ENCODE results near the gene HBA1. TPM values are rescaled to one million over a fixed set of nuclear protein-coding genes. Genes with fewer than 3 reads are reported as not detected.

HBA1 gene
- total and polyA plus RNA-seq, 9 of the 15 experiments (the other 6 are each of a cell fraction or from before 2014, with no cell fraction given) = 128 to 2,388 (median 380) TPM

DNA sequence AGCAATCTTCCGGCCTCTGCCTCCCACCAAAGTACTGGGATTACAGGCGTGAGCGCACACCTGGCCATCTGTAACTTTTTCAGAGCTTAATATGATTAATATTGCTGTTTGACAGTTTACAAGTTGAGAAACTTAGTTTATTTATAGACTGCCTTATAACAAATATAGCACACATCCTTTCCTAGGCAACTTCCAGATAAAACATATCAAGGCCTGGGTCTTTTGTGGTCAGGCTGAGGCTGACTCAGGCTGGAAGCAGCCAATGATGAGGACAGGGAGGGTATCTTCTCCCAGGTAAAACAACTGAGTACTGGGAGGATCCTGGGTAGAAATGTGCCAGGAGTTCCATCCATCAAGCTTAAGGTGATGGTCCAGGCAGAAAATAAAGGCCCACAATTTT, 36.5 kb downstream of the HBA1 start:
- H3K27me3 ChIP-seq (ENCODE audit: control insufficient read depth in 2 of 2, insufficient read depth in 2 of 2, low read length in 2 of 2) = no peaks in the 10 kb centered on the region
- H3K36me3 ChIP-seq (ENCODE audit: control insufficient read depth, insufficient read depth, low read length) = peaks cover 90% of the 10 kb centered on the region
- FAIRE-seq (no peak), ATAC-seq (no peak), DNase-seq (ENCODE audit: extremely low read depth in 1 of 4, low spot score in 3 of 4) (no peak)
- no TSS peak for BruUV-seq (replicated peaks)
- ChIA-PET POLR2A (interaction anchor here (0.6 to 1.4 kb wide), 5 partner anchors 8 to 111 kb away, joined by 3 to 5 read pairs (median 4); no protein-coding TSS in a partner anchor), CTCF (ENCODE audit: low intra/inter-chr PET ratio) (no interaction called here)
- 98% methylated on average over 3 of the region's 3 CpGs for WGBS (ENCODE audit: insufficient coverage, low coverage, missing lambda C conversion rate)
- no peaks in the 10 kb centered on the region for H4K20me1 ChIP-seq (replicated peaks; ENCODE audit: control insufficient read depth, insufficient read depth, low read length)
- in situ Hi-C loops (cut with MboI) (no loop called here), intact Hi-C loops (cut with micrococcal nuclease) (no loop called here)
- no peak overlapping the region for H3K27ac ChIP-seq (ENCODE audit: extremely low read depth, low read depth, low read length)
- H3K4me2 ChIP-seq (ENCODE audit: insufficient read depth, low read length) = no peak overlapping the region
- TF ChIP-seq FOXA1 (IDR thresholded peaks at IDR 0.05; ENCODE audit: borderline replicate concordance) (no peak), CHD2 (IDR thresholded peaks at IDR 0.05; ENCODE audit: low read depth, low read length) (no peak), CEBPB (tag; IDR thresholded peaks at IDR 0.05) (no peak), ZC3H11A (IDR thresholded peaks at IDR 0.05; ENCODE audit: low read depth, low read length) (no peak), SMAD2 (IDR thresholded peaks at IDR 0.05; ENCODE audit: low read depth, low read length) (no peak), TEAD2 (tag; IDR thresholded peaks at IDR 0.05) (no peak), U2AF2 (optimal IDR thresholded peaks at IDR 0.05; ENCODE audit: low read depth, low read length) (no peak), CTBP1 (IDR thresholded peaks at IDR 0.05; ENCODE audit: borderline replicate concordance) (no peak), ZNF830 (CRISPR knock-in tag; IDR thresholded peaks at IDR 0.05) (no peak), XRCC4 (IDR thresholded peaks at IDR 0.05; ENCODE audit: extremely low read depth, insufficient read depth, insufficient read length) (no peak), ZNF175 (CRISPR knock-in tag; IDR thresholded peaks at IDR 0.05; ENCODE audit: low read depth) (no peak), EGR1 (conservative IDR thresholded peaks at IDR 0.05) (no peak), PCBP1 (IDR thresholded peaks at IDR 0.05; ENCODE audit: low read depth, low read length, poor library complexity, severe bottlenecking) (no peak), SUPT5H (IDR thresholded peaks at IDR 0.05) (no peak)
- TF ChIP-seq, protein P1, sequence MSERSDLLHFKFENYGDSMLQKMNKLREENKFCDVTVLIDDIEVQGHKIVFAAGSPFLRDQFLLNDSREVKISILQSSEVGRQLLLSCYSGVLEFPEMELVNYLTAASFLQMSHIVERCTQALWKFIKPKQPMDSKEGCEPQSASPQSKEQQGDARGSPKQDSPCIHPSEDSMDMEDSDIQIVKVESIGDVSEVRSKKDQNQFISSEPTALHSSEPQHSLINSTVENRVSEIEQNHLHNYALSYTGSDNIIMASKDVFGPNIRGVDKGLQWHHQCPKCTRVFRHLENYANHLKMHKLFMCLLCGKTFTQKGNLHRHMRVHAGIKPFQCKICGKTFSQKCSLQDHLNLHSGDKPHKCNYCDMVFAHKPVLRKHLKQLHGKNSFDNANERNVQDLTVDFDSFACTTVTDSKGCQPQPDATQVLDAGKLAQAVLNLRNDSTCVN (CRISPR knock-in tag; IDR thresholded peaks at IDR 0.05) = no peak
- TF ChIP-seq, protein P2, sequence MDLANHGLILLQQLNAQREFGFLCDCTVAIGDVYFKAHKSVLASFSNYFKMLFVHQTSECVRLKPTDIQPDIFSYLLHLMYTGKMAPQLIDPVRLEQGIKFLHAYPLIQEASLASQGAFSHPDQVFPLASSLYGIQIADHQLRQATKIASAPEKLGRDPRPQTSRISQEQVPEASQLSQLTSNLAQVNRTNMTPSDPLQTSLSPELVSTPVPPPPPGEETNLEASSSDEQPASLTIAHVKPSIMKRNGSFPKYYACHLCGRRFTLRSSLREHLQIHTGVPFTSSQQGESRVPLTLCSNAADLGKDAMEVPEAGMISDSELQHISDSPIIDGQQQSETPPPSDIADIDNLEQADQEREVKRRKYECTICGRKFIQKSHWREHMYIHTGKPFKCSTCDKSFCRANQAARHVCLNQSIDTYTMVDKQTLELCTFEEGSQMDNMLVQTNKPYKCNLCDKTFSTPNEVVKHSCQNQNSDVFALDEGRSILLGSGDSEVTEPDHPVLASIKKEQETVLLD (IDR thresholded peaks at IDR 0.05) = no peak
- TF ChIP-seq, protein P3, sequence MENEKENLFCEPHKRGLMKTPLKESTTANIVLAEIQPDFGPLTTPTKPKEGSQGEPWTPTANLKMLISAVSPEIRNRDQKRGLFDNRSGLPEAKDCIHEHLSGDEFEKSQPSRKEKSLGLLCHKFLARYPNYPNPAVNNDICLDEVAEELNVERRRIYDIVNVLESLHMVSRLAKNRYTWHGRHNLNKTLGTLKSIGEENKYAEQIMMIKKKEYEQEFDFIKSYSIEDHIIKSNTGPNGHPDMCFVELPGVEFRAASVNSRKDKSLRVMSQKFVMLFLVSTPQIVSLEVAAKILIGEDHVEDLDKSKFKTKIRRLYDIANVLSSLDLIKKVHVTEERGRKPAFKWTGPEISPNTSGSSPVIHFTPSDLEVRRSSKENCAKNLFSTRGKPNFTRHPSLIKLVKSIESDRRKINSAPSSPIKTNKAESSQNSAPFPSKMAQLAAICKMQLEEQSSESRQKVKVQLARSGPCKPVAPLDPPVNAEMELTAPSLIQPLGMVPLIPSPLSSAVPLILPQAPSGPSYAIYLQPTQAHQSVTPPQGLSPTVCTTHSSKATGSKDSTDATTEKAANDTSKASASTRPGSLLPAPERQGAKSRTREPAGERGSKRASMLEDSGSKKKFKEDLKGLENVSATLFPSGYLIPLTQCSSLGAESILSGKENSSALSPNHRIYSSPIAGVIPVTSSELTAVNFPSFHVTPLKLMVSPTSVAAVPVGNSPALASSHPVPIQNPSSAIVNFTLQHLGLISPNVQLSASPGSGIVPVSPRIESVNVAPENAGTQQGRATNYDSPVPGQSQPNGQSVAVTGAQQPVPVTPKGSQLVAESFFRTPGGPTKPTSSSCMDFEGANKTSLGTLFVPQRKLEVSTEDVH (IDR thresholded peaks at IDR 0.05; ENCODE audit: low read depth, partially characterized antibody) = no peak
- H3K4me3 ChIP-seq = no peak overlapping the region
- no peaks in the 10 kb centered on the region for H3K9me3 ChIP-seq (replicated peaks; ENCODE audit: control insufficient read depth, insufficient read depth, low read depth, low read length)
- no peak overlapping the region for H2AFZ ChIP-seq (ENCODE audit: low read depth, low read length)
- H3K79me2 ChIP-seq (ENCODE audit: control insufficient read depth, insufficient read depth, low read length) = peaks cover 53% of the 10 kb centered on the region
- H3K9ac ChIP-seq (ENCODE audit: insufficient read depth in 1 of 2, low read depth in 2 of 2, low read length in 2 of 2) = no peak overlapping the region
- H3K9me1 ChIP-seq (ENCODE audit: control insufficient read depth, insufficient read depth, low read length) = no peaks in the 10 kb centered on the region
- H3K4me1 ChIP-seq (replicated peaks in 1 of 2; ENCODE audit: control insufficient read depth in 2 of 2, insufficient read depth in 2 of 2, low read length in 2 of 2) = peaks cover 0 to 4% of the 10 kb centered on the region in 2 experiments; a peak in 2 of 5 replicates
